ENCODE measurements around the gene BMP2K.
A peak's percentile ranks its signal among the peaks of the same experiment; 100 is the strongest.

BMP2K gene

GRCh38 chr4:78770091-78770642 lies 6.0 kb upstream of the BMP2K start:
- H3K4me3 ChIP-seq (ENCODE audit: low read depth, low read length): no peak overlapping the region
- TF ChIP-seq MYC (IDR thresholded peaks at IDR 0.05; ENCODE audit: low read depth, low read length): no peak
- no peak for TF ChIP-seq MAX (IDR thresholded peaks at IDR 0.05; ENCODE audit: low read depth, low read length)
- TF ChIP-seq CTCF (IDR thresholded peaks at IDR 0.05; ENCODE audit: low read depth, low read length): no peak
- TF ChIP-seq POLR2A (IDR thresholded peaks at IDR 0.05; ENCODE audit: extremely low read depth, insufficient read length): no peak
- DNase-seq (ENCODE audit: low read depth): no peak

- H3K4me3 ChIP-seq (ENCODE audit: low read depth, low read length): no peak overlapping the region
- TF ChIP-seq MAX (IDR thresholded peaks at IDR 0.05; ENCODE audit: low read depth, low read length) (no peak), MYC (IDR thresholded peaks at IDR 0.05; ENCODE audit: low read depth, low read length) (no peak), POLR2A (IDR thresholded peaks at IDR 0.05; ENCODE audit: extremely low read depth, insufficient read length) (no peak), CTCF (IDR thresholded peaks at IDR 0.05; ENCODE audit: low read depth, low read length) (no peak)
- no peak for DNase-seq (ENCODE audit: low read depth)
These were observed 3.5 kb upstream of the BMP2K start for GRCh38 chr4:78772526-78773091.

- TF ChIP-seq MYC (IDR thresholded peaks at IDR 0.05; ENCODE audit: low read depth, low read length): no peak
- TF ChIP-seq POLR2A (IDR thresholded peaks at IDR 0.05; ENCODE audit: extremely low read depth, insufficient read length): no peak
- TF ChIP-seq CTCF (IDR thresholded peaks at IDR 0.05; ENCODE audit: low read depth, low read length): no peak
- no peak for TF ChIP-seq MAX (IDR thresholded peaks at IDR 0.05; ENCODE audit: low read depth, low read length)
- no peak for DNase-seq (ENCODE audit: low read depth)
- peak overlapping the region; percentile 81 for H3K4me3 ChIP-seq (ENCODE audit: low read depth, low read length)
These were observed 1.7 kb upstream of the BMP2K start for GRCh38 chr4:78774417-78774816.

GRCh38 chr4:78775303-78776078 lies 659 bp upstream of the BMP2K start:
- H3K4me3 ChIP-seq (ENCODE audit: low read depth, low read length): peak overlapping the region; percentile 81
- TF ChIP-seq MYC (IDR thresholded peaks at IDR 0.05; ENCODE audit: low read depth, low read length): peak; percentile 86
- peak; percentile 91 for TF ChIP-seq MAX (IDR thresholded peaks at IDR 0.05; ENCODE audit: low read depth, low read length)
- TF ChIP-seq CTCF (IDR thresholded peaks at IDR 0.05; ENCODE audit: low read depth, low read length): no peak
- TF ChIP-seq POLR2A (IDR thresholded peaks at IDR 0.05; ENCODE audit: extremely low read depth, insufficient read length): peak; percentile 68
- DNase-seq (ENCODE audit: low read depth): peak; percentile 90

GRCh38 chr4:78776729-78777575 lies 802 bp downstream of the BMP2K start:
- peak overlapping the region; percentile 96 for H3K4me3 ChIP-seq (ENCODE audit: low read depth, low read length)
- peak; percentile 46; the same call in 1 of the 2 replicates for TF ChIP-seq MAX (IDR thresholded peaks at IDR 0.05; ENCODE audit: low read depth, low read length)
- TF ChIP-seq MYC (IDR thresholded peaks at IDR 0.05; ENCODE audit: low read depth, low read length): 0 out of 2 replicates have a peak, but pooled peaks have one; percentile 31
- TF ChIP-seq POLR2A (IDR thresholded peaks at IDR 0.05; ENCODE audit: extremely low read depth, insufficient read length): no peak
- no peak for TF ChIP-seq CTCF (IDR thresholded peaks at IDR 0.05; ENCODE audit: low read depth, low read length)
- peak; percentile 81 for DNase-seq (ENCODE audit: low read depth)
